GM12875 (cell line): Measurements from ENCODE around the gene IKZF2.

Experiments
- H3K4me3 ChIP-seq: one replicate; pipeline ENCODE4 v1.5.1; 2011; ENCODE audit warnings: low read depth, low read length, control low read depth
- CTCF ChIP-seq: IDR thresholded peaks from 2 replicates; pipeline ENCODE4 v1.5.1; 2011; ENCODE audit warnings: low read depth, mild to moderate bottlenecking, control low read depth, inconsistent platforms, low read length, moderate library complexity, borderline replicate concordance; ENCODE audit not compliant: insufficient read depth

The IKZF2 gene

DNA sequence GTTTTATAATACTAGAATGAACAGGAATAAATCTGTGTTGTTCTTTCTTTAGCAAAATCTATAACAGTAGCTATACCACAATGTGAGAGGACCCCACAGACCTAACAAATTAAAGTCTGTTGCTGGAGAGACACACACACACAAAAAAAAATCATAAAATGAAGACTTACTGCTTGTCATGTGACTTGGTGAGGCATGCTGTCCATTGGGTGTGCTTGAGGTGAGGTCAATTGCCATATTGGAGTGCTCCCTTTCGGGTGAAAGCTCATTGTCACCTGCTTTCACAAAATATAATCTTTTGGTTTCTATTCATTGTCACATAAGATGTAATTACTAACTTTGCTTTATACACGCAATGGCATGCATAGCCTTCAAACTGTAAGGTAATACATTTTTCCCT lies 3.9 kb downstream of the IKZF2 start:
- TF ChIP-seq CTCF: no peak
- peak overlapping the region; percentile 48 for H3K4me3 ChIP-seq

DNA sequence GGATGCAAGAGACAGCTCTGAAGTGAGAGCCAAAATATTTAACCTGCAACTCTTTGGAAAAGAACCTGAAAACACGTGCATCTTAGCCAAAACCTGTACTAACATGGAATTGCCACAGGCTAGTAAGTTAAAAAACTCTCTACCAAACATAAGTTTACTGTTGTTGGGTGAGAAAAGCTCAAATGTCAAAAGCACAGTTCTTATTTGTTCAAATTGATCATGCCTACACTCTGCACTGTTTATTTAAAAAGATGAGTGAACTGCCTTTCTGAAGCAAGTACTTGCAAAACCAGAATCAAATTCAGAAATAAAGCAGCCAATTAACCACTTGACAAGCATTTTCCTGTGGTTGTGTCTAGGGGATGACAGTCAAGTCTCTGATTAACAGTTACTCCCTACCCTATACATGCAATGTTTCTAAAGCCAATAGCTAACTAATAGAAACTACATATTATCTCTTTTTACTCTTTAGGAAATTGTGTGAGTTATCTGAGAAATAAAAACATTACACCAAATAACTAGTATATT lies 5.6 kb downstream of the IKZF2 start:
- no peak for TF ChIP-seq CTCF
- peak overlapping the region; percentile 34 for H3K4me3 ChIP-seq

DNA sequence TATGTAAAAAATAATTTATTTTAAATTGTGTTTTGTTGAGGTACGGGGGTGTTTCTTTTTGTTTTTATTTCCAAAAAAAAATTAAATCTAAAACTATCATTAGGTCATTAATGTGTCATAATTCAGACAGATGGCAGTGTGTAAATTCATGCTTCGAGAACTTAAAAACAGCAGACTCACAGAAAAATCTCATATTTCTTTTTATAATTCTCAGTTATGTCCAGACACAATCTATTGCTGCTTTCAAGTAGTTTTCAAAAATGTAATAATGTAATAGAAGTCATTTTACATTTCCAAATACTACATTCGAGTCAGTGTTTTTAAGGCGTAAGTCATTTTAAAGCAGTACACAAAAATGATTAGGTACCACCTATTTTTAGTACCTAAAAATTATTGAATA lies 14.3 kb downstream of the IKZF2 start:
- no peak for TF ChIP-seq CTCF
- H3K4me3 ChIP-seq: no peak overlapping the region

DNA sequence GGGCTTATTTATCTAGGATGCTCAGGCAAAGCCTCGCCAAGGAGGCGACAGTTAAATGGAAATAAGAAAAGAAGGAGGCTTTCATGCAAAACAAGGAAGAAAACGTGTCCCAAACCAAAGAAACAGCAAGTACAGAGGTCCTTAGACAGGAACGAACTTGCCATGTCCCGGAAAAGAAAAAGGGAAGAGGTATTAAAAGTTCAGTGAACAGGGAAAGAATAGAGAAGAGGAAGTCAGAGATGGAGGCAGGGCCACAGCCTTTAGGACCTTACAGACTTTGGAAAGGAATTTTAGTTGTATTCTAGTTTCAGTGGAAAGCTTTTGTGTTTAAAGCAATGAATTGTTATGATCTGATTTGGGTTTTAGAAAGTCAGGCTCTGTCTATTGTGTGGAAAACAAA lies 22.1 kb downstream of the IKZF2 start:
- TF ChIP-seq CTCF: no peak
- no peak overlapping the region for H3K4me3 ChIP-seq

DNA sequence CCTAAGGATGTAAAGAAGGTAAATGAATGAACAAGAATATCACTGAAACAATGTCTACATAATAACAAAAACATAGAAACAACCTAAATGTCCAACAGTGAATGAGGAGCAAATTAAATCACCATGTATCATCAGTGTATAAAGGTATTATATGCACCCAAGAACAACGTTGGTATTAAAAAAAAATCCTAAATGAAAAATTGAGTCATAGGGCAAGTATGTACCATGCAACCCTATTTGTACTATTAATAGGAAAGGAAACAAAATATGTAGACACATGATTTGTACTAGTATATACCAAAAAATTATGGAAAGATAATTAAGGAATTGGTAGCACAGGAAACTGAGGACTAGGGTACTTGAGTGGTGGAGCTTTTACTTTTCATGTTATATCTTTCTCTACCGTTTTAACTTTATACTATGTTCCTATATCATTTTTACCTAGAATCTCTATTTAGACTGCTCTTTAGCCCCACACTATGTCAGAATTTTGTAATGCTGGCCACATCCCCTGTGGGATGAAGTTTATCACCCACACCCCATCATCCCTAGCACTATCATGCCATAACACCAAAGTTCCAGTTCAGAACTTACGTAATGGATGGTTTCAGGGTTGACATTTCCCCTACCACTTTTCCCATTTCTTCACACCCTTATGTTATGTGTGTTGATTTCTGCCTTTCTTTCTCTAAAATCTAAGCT lies 25.6 kb downstream of the IKZF2 start:
- H3K4me3 ChIP-seq: no peak overlapping the region
- TF ChIP-seq CTCF: no peak

DNA sequence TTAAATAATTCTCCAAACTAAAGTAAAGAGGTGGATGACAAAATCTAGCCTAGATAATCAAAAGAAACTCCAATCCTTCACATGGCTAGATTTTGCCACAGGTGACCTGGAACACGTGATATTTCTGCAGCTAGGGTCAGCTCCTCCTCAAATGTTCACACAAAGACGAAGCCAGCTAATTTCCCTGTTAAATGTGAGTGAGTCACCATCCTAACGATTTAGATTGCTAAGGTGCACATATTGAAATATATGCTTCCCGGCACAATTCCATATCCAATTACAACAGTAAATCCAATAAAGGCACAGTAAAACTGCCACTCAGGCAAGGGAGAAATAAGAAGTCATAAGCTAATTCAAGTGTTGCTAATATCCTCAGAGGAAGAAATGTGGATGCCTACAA lies 28.7 kb downstream of the IKZF2 start:
- no peak overlapping the region for H3K4me3 ChIP-seq
- no peak for TF ChIP-seq CTCF

- H3K4me3 ChIP-seq: no peak overlapping the region
These were observed 29.7 kb downstream of the IKZF2 start for GRCh38 chr2:213121690-213122089.

More at GRCh38 chr2:213121690-213122089, 29.7 kb downstream of the IKZF2 start:
- no peak for TF ChIP-seq CTCF
